ENCODE measurements around the gene GPATCH2L.

GRCh38 chr14:76153919-76154318, 2.2 kb downstream of the GPATCH2L start:
- TF ChIP-seq CTCF (IDR thresholded peaks at IDR 0.05): no peak
- no peak for TF ChIP-seq EZH2 (IDR thresholded peaks at IDR 0.05; ENCODE audit: borderline replicate concordance, insufficient read depth, low read depth, low read length, poor library complexity, severe bottlenecking)

All from B cell (primary cell).